Neural cell (in vitro differentiated cells): ENCODE measurements around the gene RAMP2. TPM values are rescaled to one million over a fixed set of nuclear protein-coding genes. Genes with fewer than 3 reads are reported as not detected.
A peak's percentile ranks its signal among the peaks of the same experiment; 100 is the strongest.

Experiments
- H2AFZ ChIP-seq: fragments of 200-600, 300-800 bp; sonication (generic), shearing (Covaris generic); 2 replicates; pipeline ENCODE4 v1.6.0; 2014; ENCODE audit warnings: low read depth, mild to moderate bottlenecking, antibody characterized with exemption, low read length, moderate library complexity
- H3F3A ChIP-seq: fragments of 200-600 bp; shearing (Covaris generic); 2 replicates; pipeline ENCODE4 v1.6.1; 2016; ENCODE audit warnings: mild to moderate bottlenecking, moderate library complexity, mixed read lengths, antibody characterized with exemption, low read length; ENCODE audit not compliant: insufficient read depth, poor library complexity, severe bottlenecking
- H3K27ac ChIP-seq: fragments of 200-600, 300-800 bp; sonication (generic), shearing (Covaris generic); 2 replicates; pipeline ENCODE4 v1.5.1; 2014; ENCODE audit warnings: mild to moderate bottlenecking, low read length, moderate library complexity
- H3K27me3 ChIP-seq: fragments of 300-800, 200-600 bp; sonication (generic), shearing (Covaris generic); 2 replicates; pipeline ENCODE4 v1.6.0; 2014; ENCODE audit warnings: mild to moderate bottlenecking, low read depth, low read length, moderate library complexity; ENCODE audit not compliant: insufficient read depth
- H3K36me3 ChIP-seq: fragments of 300-800, 200-600 bp; sonication (generic), shearing (Covaris generic); 2 replicates; pipeline ENCODE4 v1.5.1; 2014; ENCODE audit warnings: mild to moderate bottlenecking, antibody characterized with exemption, low read length, moderate library complexity; ENCODE audit not compliant: insufficient read depth
- H3K4me2 ChIP-seq: fragments of 300-800, 200-600 bp; sonication (generic), shearing (Covaris generic); 2 replicates; pipeline ENCODE4 v1.6.0; 2014; ENCODE audit warnings: mild to moderate bottlenecking, low read length
- H3K4me3 ChIP-seq: fragments of 300-800, 200-600 bp; sonication (generic), shearing (Covaris generic); 2 replicates; pipeline ENCODE4 v1.5.1; 2014; ENCODE audit warnings: mild to moderate bottlenecking, low read length, moderate library complexity
- H3K79me2 ChIP-seq: fragments of 200-600 bp; shearing (Covaris generic); replicated peaks from 2 replicates; pipeline ENCODE4 v1.6.0; 2014; ENCODE audit warnings: mild to moderate bottlenecking, low read length, moderate library complexity; ENCODE audit not compliant: insufficient read depth
- H3K9ac ChIP-seq: fragments of 300-800, 200-600 bp; sonication (generic), shearing (Covaris generic); 2 replicates; pipeline ENCODE4 v1.6.1; 2016; ENCODE audit warnings: mild to moderate bottlenecking, low read length, mixed read lengths
- H3K9me2 ChIP-seq: fragments of 200-600 bp; shearing (Covaris generic); 2 replicates; pipeline ENCODE4 v1.6.1; 2016; ENCODE audit warnings: mild to moderate bottlenecking, low read length, mixed read lengths; ENCODE audit not compliant: insufficient read depth
- H3K9me3 ChIP-seq: fragments of 200-600, 300-800 bp; sonication (generic), shearing (Covaris generic); 2 replicates; pipeline ENCODE4 v1.6.1; 2016; ENCODE audit warnings: mild to moderate bottlenecking, mixed run types, low read length, moderate library complexity, mixed read lengths
- H4K20me1 ChIP-seq: fragments of 200-600 bp; shearing (Covaris generic); 2 replicates; pipeline ENCODE4 v1.6.1; 2016; ENCODE audit warnings: mild to moderate bottlenecking, mixed run types; ENCODE audit not compliant: insufficient read depth
- EP300 ChIP-seq: fragments of 450-650 bp; conservative IDR thresholded peaks from 2 replicates; pipeline ENCODE4 v1.6.1; 2014; ENCODE audit warnings: antibody characterized with exemption, mild to moderate bottlenecking, moderate library complexity; ENCODE audit not compliant: poor library complexity, severe bottlenecking
- EZH2 ChIP-seq: fragments of 200-600, 300-800 bp; shearing (Covaris generic), sonication (generic); IDR thresholded peaks from 2 replicates; pipeline ENCODE4 v1.6.1; 2014; ENCODE audit warnings: antibody characterized with exemption, low read length, borderline replicate concordance, mild to moderate bottlenecking; ENCODE audit not compliant: insufficient read depth, poor library complexity, severe bottlenecking
- MXI1 ChIP-seq: fragments of 450-650 bp; conservative IDR thresholded peaks from 2 replicates; pipeline ENCODE4 v1.6.1; 2014; ENCODE audit warnings: antibody characterized with exemption, mild to moderate bottlenecking; ENCODE audit not compliant: poor library complexity, severe bottlenecking
- POLR2AphosphoS5 ChIP-seq: IDR thresholded peaks from 2 replicates; pipeline ENCODE4 v1.6.1; 2012
- RAD21 ChIP-seq: fragments of 450-650 bp; conservative IDR thresholded peaks from 2 replicates; pipeline ENCODE4 v1.6.1; 2014; ENCODE audit warnings: antibody characterized with exemption, mild to moderate bottlenecking, moderate library complexity
- REST ChIP-seq: IDR thresholded peaks from 2 replicates; pipeline ENCODE4 v1.6.1; 2012; ENCODE audit warnings: borderline replicate concordance
- TAF1 ChIP-seq: IDR thresholded peaks from 2 replicates; pipeline ENCODE4 v1.6.1; 2012; ENCODE audit warnings: low read depth
- polyA plus RNA-seq: library from polyadenylated mRNA; depleted of rRNA; stranded (reverse); fragments of >200 nt; gene quantifications from 2 replicates; pipeline ENCODE4 v1.2.3, GENCODE V29; 2014

RAMP2 gene
- polyA plus RNA-seq, 1 donor from 2014 or later = 2.1 TPM

GRCh38 chr17:42798383-42799380 lies 37.7 kb downstream of the RAMP2 start, which contains the start of the genes CNTD1 and COA3:
CNTD1 (plus strand) TSS chr17:42798861; CDS start chr17:42799068, 207 bp downstream.
COA3 (minus strand) TSS chr17:42798704; CDS start chr17:42798681, 23 bp downstream.
- Histone ChIP-seq H3K4me2 (peak within 1 kb of the TSS; percentile 83), H3K36me3 (no peaks in the 10 kb centered on the region), H3K9ac (peak within 1 kb of the TSS; percentile 77), H3K4me3 (peak within 1 kb of the TSS; percentile 74), H3K79me2 (peaks cover 14% of the 10 kb centered on the region), H3K27me3 (peaks cover 3% of the 10 kb centered on the region), H3F3A (no peaks in the 10 kb centered on the region), H3K27ac (peak within 1 kb of the TSS; percentile 48), H4K20me1 (no peaks in the 10 kb centered on the region), H3K9me2 (no peaks in the 10 kb centered on the region), H2AFZ (peak within 1 kb of the TSS; percentile 94), H3K9me3 (no peaks in the 10 kb centered on the region)
- no peak for TF ChIP-seq EZH2
- no peak for TF ChIP-seq RAD21
- TF ChIP-seq MXI1 = peak; percentile 71
- TF ChIP-seq POLR2AphosphoS5 = peak; percentile 85
- peak; percentile 58 for TF ChIP-seq TAF1
- TF ChIP-seq REST = peak; percentile 61

GRCh38 chr17:42803074-42803883 lies 42.3 kb downstream of the RAMP2 start:
- H3K27me3 ChIP-seq = peaks cover 3% of the 10 kb centered on the region
- no peak for TF ChIP-seq EP300
- no peak for TF ChIP-seq TAF1
- TF ChIP-seq REST = no peak
- no peak overlapping the region for H3K27ac ChIP-seq
- no peaks in the 10 kb centered on the region for H4K20me1 ChIP-seq
- H3K9me3 ChIP-seq = no peaks in the 10 kb centered on the region
- H3K9ac ChIP-seq = no peak overlapping the region
- no peaks in the 10 kb centered on the region for H3F3A ChIP-seq
- no peaks in the 10 kb centered on the region for H3K36me3 ChIP-seq
- peaks cover 2% of the 10 kb centered on the region for H3K79me2 ChIP-seq
- H2AFZ ChIP-seq = no peak overlapping the region
- H3K4me3 ChIP-seq = no peak overlapping the region
- no peak overlapping the region for H3K4me2 ChIP-seq
- no peaks in the 10 kb centered on the region for H3K9me2 ChIP-seq
